Retinal pigment epithelial cell (primary cell): ENCODE data around the gene KIF3B.

Experiments
- DNase-seq: peaks from one replicate; pipeline ENCODE4 v3.0.0-alpha.2; 2010; ENCODE audit warnings: low read depth
- H3K4me3 ChIP-seq: 2 replicates; pipeline ENCODE4 v1.5.1; 2011; ENCODE audit warnings: mild to moderate bottlenecking, low read length, control low read depth, moderate library complexity
- TF ChIP-seq, protein P1 (sequence below): conservative IDR thresholded peaks from 2 replicates; pipeline ENCODE4 v1.5.1; 2011; ENCODE audit warnings: low read depth, low read length, control low read depth, inconsistent platforms

The KIF3B gene

DNA sequence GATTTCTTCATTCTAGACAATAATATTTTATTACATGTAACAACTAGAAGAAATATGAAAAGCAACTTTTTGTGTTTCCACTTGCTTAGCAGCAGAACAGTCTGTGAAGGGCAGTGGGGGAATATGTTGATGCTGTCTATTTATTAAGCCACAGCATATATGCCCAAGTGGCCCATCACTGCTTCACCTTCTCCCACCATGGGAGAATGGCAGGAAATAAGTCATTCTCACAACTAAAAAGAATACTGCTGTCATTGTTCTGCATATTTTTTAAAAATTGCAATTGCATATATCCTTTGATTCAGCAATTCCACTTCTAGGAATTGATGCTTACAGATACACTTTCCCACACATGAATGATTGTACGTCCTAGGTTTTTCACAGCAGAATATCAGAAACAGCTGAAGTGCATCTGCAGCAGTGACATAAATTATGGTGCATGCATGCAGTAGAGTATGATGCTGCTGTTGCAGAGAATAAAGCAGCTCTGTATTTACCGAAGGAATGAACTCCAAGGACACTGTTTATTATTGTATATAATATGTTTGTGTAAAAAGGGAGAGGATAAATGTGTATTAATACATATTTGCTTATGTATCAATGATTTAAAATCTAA is 26.8 kb downstream of the KIF3B start:
- DNase-seq: no peak
- TF ChIP-seq, protein P1, sequence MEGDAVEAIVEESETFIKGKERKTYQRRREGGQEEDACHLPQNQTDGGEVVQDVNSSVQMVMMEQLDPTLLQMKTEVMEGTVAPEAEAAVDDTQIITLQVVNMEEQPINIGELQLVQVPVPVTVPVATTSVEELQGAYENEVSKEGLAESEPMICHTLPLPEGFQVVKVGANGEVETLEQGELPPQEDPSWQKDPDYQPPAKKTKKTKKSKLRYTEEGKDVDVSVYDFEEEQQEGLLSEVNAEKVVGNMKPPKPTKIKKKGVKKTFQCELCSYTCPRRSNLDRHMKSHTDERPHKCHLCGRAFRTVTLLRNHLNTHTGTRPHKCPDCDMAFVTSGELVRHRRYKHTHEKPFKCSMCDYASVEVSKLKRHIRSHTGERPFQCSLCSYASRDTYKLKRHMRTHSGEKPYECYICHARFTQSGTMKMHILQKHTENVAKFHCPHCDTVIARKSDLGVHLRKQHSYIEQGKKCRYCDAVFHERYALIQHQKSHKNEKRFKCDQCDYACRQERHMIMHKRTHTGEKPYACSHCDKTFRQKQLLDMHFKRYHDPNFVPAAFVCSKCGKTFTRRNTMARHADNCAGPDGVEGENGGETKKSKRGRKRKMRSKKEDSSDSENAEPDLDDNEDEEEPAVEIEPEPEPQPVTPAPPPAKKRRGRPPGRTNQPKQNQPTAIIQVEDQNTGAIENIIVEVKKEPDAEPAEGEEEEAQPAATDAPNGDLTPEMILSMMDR: no peak
- H3K4me3 ChIP-seq: no peak overlapping the region

DNA sequence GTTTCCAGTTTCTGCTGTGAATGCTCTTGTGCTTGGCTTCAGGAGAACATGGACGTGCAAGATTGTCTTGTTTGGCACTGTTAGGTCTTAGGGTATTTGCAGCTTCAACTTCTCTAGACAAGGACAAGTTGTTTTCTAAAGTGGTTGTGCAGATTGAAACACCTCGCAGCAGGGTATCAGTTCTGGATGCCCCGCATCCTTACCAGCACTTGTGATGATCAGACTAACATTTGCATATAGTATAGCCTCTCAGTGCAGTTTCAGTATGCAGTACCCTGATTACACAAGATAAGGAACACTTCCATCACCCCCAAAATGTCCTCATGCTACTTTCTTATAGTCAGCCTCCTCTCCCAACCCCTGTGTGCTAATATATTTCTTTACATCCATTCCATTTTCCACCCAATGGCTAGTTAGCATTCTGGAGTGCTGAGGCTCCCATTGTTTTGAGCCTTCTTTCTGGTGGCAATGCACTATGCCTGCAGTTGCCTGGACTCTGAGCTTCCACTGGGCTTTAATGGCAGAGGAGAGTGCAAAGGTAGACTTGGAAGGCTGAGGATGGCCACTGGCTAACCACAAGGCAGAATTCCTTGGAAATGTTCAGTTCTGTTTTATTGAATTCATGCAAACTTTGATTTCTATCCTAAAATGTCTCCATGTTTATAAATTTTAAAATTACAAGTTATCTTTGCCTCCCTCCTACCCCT is 35.4 kb downstream of the KIF3B start:
- no peak overlapping the region for H3K4me3 ChIP-seq
- DNase-seq: no peak
- TF ChIP-seq, protein P1: no peak

DNA sequence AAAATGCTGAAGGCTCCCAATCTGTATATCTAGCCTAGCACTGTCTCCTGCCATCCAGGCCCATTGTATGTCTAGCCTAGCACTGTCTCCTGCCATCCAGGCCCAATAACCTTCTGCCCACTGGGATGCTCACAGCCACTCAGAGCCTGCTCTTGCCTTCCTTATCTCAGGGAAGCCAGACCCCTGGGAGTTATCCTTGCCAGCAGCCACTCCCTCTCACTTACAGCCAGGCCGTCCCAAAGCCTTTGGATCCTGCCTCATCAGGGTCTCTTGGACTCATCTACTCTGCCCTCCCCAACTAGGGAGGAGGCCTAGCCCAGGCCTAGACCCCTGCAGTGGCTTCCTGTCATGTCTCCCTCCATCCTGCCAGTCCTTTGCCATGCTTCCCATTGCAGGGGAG is 37.3 kb downstream of the KIF3B start:
- DNase-seq: no peak
- H3K4me3 ChIP-seq: no peak overlapping the region
- TF ChIP-seq, protein P1: no peak

DNA sequence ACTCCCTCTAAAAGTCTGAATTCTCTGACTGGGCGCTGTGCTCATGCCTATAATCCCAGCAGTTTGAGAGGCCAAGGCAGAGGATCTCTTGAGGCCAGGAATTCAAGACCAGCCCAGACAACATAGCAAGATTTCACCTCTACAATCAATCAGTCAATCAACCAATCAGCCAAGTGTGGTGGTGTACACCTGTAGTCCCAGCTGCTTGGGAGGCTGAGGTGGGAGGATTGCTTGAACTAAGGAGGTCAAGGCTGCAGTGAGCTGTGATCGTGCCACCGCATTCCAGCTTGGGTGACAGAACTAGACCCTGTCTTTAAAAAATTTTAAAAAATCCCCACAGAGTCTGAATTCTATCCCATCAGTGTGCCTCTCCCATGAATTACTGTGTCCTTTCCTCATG is 37.9 kb downstream of the KIF3B start:
- TF ChIP-seq, protein P1: no peak
- DNase-seq: no peak

DNA sequence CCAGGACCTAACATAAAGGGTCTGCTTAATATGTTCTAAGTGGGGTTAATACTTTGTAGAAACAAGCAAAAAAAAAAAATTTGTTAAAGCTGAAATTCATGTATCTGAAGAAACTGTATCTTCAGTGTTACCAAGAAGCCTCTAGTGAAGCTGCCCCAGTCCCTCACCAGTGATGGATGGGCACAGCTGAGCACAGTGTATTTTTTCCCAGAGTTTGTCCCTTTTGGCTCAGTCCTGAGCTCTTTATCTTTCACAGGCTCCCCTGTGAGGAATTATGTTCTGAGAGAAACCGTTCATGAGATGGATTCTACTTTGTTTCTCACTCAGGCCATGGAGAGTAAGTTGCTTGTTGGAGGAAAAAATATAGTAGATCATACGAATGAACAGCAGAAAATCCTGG is 38.4 kb downstream of the KIF3B start:
- TF ChIP-seq, protein P1: no peak
- no peak overlapping the region for H3K4me3 ChIP-seq
- no peak for DNase-seq

More for the DNA sequence above, 37.9 kb downstream of the KIF3B start:
- no peak overlapping the region for H3K4me3 ChIP-seq

DNA sequence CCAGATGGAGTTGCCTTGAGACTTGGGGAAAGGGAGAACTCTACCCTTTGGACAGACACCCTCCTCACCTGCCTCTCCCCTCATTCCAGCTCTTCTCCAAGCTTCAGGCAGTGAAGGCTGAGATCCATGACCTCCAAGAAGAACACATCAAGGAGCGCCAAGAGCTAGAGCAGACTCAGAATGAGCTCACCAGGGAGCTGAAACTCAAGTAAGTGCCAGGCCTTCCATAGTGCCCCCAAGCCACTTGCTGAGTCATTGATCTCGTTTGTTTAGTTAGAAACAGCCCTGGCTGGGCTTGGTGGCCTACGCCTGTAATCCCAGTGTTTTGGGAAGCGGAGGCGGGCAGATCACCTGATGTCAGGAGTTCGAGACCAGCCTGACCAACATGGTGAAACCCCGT is 39.2 kb downstream of the KIF3B start:
- TF ChIP-seq, protein P1: no peak
- DNase-seq: no peak
- no peak overlapping the region for H3K4me3 ChIP-seq

DNA sequence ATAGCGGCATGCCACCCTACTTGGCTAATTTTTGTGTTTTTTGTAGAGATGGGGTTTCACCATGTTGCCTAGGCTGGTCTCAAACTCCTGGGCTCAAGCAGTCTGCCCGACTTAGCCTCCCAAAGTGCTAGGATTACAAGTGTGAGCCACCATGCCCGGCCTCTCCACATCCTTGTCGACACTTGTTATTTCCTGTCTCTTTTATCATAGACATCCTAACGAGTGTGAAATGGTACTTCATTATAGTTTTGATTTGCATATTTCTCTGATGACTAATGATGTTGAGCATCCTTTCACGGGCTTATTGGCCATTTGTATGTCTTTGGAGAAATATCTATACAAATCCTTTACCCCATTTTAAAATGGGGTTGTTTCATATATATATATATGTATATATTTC is 41.6 kb downstream of the KIF3B start:
- no peak overlapping the region for H3K4me3 ChIP-seq
- DNase-seq: no peak
- TF ChIP-seq, protein P1: no peak
